Measurements from ENCODE around the gene COX6B2. TPM values are rescaled to one million over a fixed set of nuclear protein-coding genes. Genes with fewer than 3 reads are reported as not detected.

The COX6B2 gene
- total RNA-seq, 2 donors from 2014 or later: 0.75 to 0.84 TPM

- Mint-ChIP-seq H3K9me3 (no peaks in the 10 kb centered on the region), H3K27me3 (ENCODE audit: insufficient read depth) (peaks cover 54% of the 10 kb centered on the region), H3K4me3 (no peak overlapping the region), H3K27ac (no peak overlapping the region), H3K36me3 (ENCODE audit: low read depth) (peaks cover 2% of the 10 kb centered on the region), H3K4me1 (peaks cover 10% of the 10 kb centered on the region)
- Histone ChIP-seq H3K4me3 (ENCODE audit: low read length) (no peak overlapping the region), H3K36me3 (ENCODE audit: control insufficient read depth, insufficient read depth, low read length) (no peaks in the 10 kb centered on the region), H3K9ac (ENCODE audit: extremely low read depth, low read length, poor library complexity, severe bottlenecking) (no peak overlapping the region), H3K9me3 (ENCODE audit: control insufficient read depth, low read length) (peaks cover 3% of the 10 kb centered on the region), H3K27me3 (ENCODE audit: control insufficient read depth, insufficient read depth, low read length, poor library complexity, severe bottlenecking) (peaks cover 4% of the 10 kb centered on the region), H3K4me1 (ENCODE audit: control insufficient read depth, insufficient read depth, low read length) (peaks cover 1% of the 10 kb centered on the region), H3K27ac (ENCODE audit: low read depth, low read length) (no peak overlapping the region)
- TF ChIP-seq CTCF (conservative IDR thresholded peaks at IDR 0.05): no peak
- WGBS, 2 experiments (ENCODE audit: insufficient coverage in 1 of 2, insufficient read length in 1 of 2): 72 to 93% methylated on average over 5 to 11 of the region's 11 CpGs
- no peak for DNase-seq
Measured at GRCh38 chr19:55379174-55379573, 24.7 kb upstream of the COX6B2 start.

GRCh38 chr19:55377356-55378131 lies 23.0 kb upstream of the COX6B2 start:
- peaks cover 2% of the 10 kb centered on the region for H3K36me3 Mint-ChIP-seq (ENCODE audit: low read depth)
- peaks cover 58% of the 10 kb centered on the region for H3K27me3 Mint-ChIP-seq (ENCODE audit: insufficient read depth)
- TF ChIP-seq CTCF (conservative IDR thresholded peaks at IDR 0.05): no peak
- H3K27ac ChIP-seq (ENCODE audit: low read depth, low read length): no peak overlapping the region
- H3K27ac Mint-ChIP-seq: no peak overlapping the region
- no peaks in the 10 kb centered on the region for H3K9me3 Mint-ChIP-seq
- H3K4me3 ChIP-seq (ENCODE audit: low read length): no peak overlapping the region
- H3K36me3 ChIP-seq (ENCODE audit: control insufficient read depth, insufficient read depth, low read length): no peaks in the 10 kb centered on the region
- peak overlapping the region; percentile 40 for H3K4me3 Mint-ChIP-seq
- H3K4me1 Mint-ChIP-seq: peaks cover 14% of the 10 kb centered on the region
- H3K9ac ChIP-seq (ENCODE audit: extremely low read depth, low read length, poor library complexity, severe bottlenecking): no peak overlapping the region
- H3K9me3 ChIP-seq (ENCODE audit: control insufficient read depth, low read length): peaks cover 3% of the 10 kb centered on the region
- 20 to 35% methylated on average over 15 to 43 of the region's 43 CpGs for WGBS, 2 experiments (ENCODE audit: insufficient coverage in 1 of 2, insufficient read length in 1 of 2)
- peak; percentile 73 for DNase-seq
- peaks cover 8% of the 10 kb centered on the region for H3K27me3 ChIP-seq (ENCODE audit: control insufficient read depth, insufficient read depth, low read length, poor library complexity, severe bottlenecking)
- peaks cover 5% of the 10 kb centered on the region for H3K4me1 ChIP-seq (ENCODE audit: control insufficient read depth, insufficient read depth, low read length)

- Mint-ChIP-seq H3K4me1 (peaks cover 16% of the 10 kb centered on the region), H3K9me3 (no peaks in the 10 kb centered on the region), H3K27me3 (ENCODE audit: insufficient read depth) (peaks cover 58% of the 10 kb centered on the region), H3K4me3 (peak within 1 kb of the TSS; percentile 40), H3K27ac (no peak within 1 kb of the TSS), H3K36me3 (ENCODE audit: low read depth) (peaks cover under 1% of the 10 kb centered on the region)
- peaks cover 5% of the 10 kb centered on the region for H3K4me1 ChIP-seq (ENCODE audit: control insufficient read depth, insufficient read depth, low read length)
- no peak within 1 kb of the TSS for H3K9ac ChIP-seq (ENCODE audit: extremely low read depth, low read length, poor library complexity, severe bottlenecking)
- no peak within 1 kb of the TSS for H3K27ac ChIP-seq (ENCODE audit: low read depth, low read length)
- H3K27me3 ChIP-seq (ENCODE audit: control insufficient read depth, insufficient read depth, low read length, poor library complexity, severe bottlenecking): peaks cover 19% of the 10 kb centered on the region
- no peak within 1 kb of the TSS for H3K4me3 ChIP-seq (ENCODE audit: low read length)
- no peak for TF ChIP-seq CTCF (conservative IDR thresholded peaks at IDR 0.05)
- no peaks in the 10 kb centered on the region for H3K9me3 ChIP-seq (ENCODE audit: control insufficient read depth, low read length)
- WGBS, 2 experiments (ENCODE audit: insufficient coverage in 1 of 2, insufficient read length in 1 of 2): 70 to 71% methylated on average over 14 to 21 of the region's 21 CpGs
- H3K36me3 ChIP-seq (ENCODE audit: control insufficient read depth, insufficient read depth, low read length): no peaks in the 10 kb centered on the region
- peak; percentile 88 for DNase-seq
Measured at GRCh38 chr19:55376241-55376933, 21.9 kb upstream of the COX6B2 start, which contains the start of gene TMEM190. Gene TMEM190, plus strand, starts transcription at chr19:55376826. Its CDS starts 28 bp downstream, at chr19:55376854.
